K562 (cell line): Measurements from ENCODE around the gene HOXA9. TPM values are rescaled to one million over a fixed set of nuclear protein-coding genes. Genes with fewer than 3 reads are reported as not detected.

Experiments
- ATAC-seq: fragments of 200-7000 bp; cut with Tn5 transposase; 3 replicates; pipeline ENCODE4 v1.9.1; 2020; ENCODE audit warnings: moderate library complexity
- BruUV-seq: library from RNA; stranded (reverse); fragments of 400-500 nt; replicated peaks from 2 replicates; lab custom pipeline; 2021; lab: Mats Ljungman, UMichigan
- CTCF ChIA-PET: fragments of 300-600 bp; formaldehyde crosslinking; extraction: SDS; loops from one replicate; lab custom pipeline; 2021; ENCODE audit warnings: low intra/inter-chr PET ratio; lab: Yijun Ruan, JAX
- POLR2A ChIA-PET: fragments of 300-600, 350-650 bp; sonication (Branson Sonifier 250); formaldehyde crosslinking; extraction: SDS; loops from one replicate; lab custom pipeline; 2021; ENCODE audit warnings: antibody characterized with exemption, inconsistent platforms; lab: Yijun Ruan, JAX
- DNase-seq, 4 experiments: peaks; one replicate each; pipeline versions ENCODE4 v3.0.0 to v3.0.0-alpha.2; 2011 to 2018; ENCODE audit warnings: low spot score in 3 of 4, mixed read lengths in 3 of 4; ENCODE audit errors: extremely low read depth in 1 of 4
- FAIRE-seq: peaks from 2 replicates; lab custom pipeline; 2011; peaks lifted over from hg19 to GRCh38; lab: Jason Lieb, UNC
- H2AFZ ChIP-seq: 2 replicates; pipeline ENCODE4 v1.6.0; 2011; ENCODE audit warnings: low read depth, low read length, control low read depth, inconsistent platforms
- H3K27ac ChIP-seq: fragments of 200-600 bp; 3 replicates; pipeline ENCODE4 v1.8.0; 2011; ENCODE audit warnings: low read depth, mild to moderate bottlenecking, control low read depth, inconsistent platforms, low read length, moderate library complexity, mixed read lengths; ENCODE audit errors: extremely low read depth
- H3K27me3 ChIP-seq, 2 experiments: fragments of 300-600 bp in 1 of 2; 2 replicates in 1 of 2; 3 replicates in 1 of 2; pipeline versions ENCODE4 v1.6.0 to v1.8.0; 2011; ENCODE audit warnings: inconsistent platforms in 2 of 2, low read length in 2 of 2, mild to moderate bottlenecking in 1 of 2, mixed read lengths in 1 of 2, moderate library complexity in 1 of 2; ENCODE audit not compliant: control insufficient read depth in 2 of 2, insufficient read depth in 2 of 2
- H3K36me3 ChIP-seq: fragments of 300-600 bp; 3 replicates; pipeline ENCODE4 v1.8.0; 2011; ENCODE audit warnings: mild to moderate bottlenecking, low read length, inconsistent platforms; ENCODE audit not compliant: control insufficient read depth, insufficient read depth
- H3K4me1 ChIP-seq, 2 experiments: fragments of 200-600 bp in 1 of 2; replicated peaks in 1 of 2; 2 replicates in 1 of 2; 3 replicates in 1 of 2; pipeline versions ENCODE4 v1.5.1 to v1.8.0; 2011; ENCODE audit warnings: inconsistent platforms in 2 of 2, low read length in 2 of 2, mild to moderate bottlenecking in 1 of 2, mixed read lengths in 1 of 2, moderate library complexity in 1 of 2; ENCODE audit not compliant: control insufficient read depth in 2 of 2, insufficient read depth in 2 of 2
- H3K4me2 ChIP-seq: 2 replicates; pipeline ENCODE4 v1.6.1; 2011; ENCODE audit warnings: low read length, control low read depth, inconsistent platforms, mixed read lengths; ENCODE audit not compliant: insufficient read depth
- H3K4me3 ChIP-seq: fragments of 200-600 bp; sonication (generic), shearing (Covaris generic); 2 replicates; pipeline ENCODE4 v1.5.1; 2016; ENCODE audit warnings: control low read depth, inconsistent platforms
- H3K79me2 ChIP-seq: fragments of 200-600 bp; 3 replicates; pipeline ENCODE4 v1.8.0; 2011; ENCODE audit warnings: low read length, inconsistent platforms; ENCODE audit not compliant: control insufficient read depth, insufficient read depth
- H3K9ac ChIP-seq, 2 experiments: 2 replicates each; pipeline versions ENCODE4 v1.6.0 to v1.6.1; 2011; ENCODE audit warnings: low read depth in 2 of 2, low read length in 2 of 2, control low read depth in 1 of 2, inconsistent platforms in 1 of 2, mild to moderate bottlenecking in 1 of 2, mixed read lengths in 1 of 2; ENCODE audit not compliant: insufficient read depth in 1 of 2
- H3K9me1 ChIP-seq: one replicate; pipeline ENCODE4 v1.6.0; 2011; ENCODE audit warnings: inconsistent platforms, mild to moderate bottlenecking, low read length, moderate library complexity; ENCODE audit not compliant: control insufficient read depth, insufficient read depth
- H3K9me3 ChIP-seq: replicated peaks from 2 replicates; pipeline ENCODE4 v1.5.1; 2011; ENCODE audit warnings: low read depth, low read length, inconsistent platforms; ENCODE audit not compliant: control insufficient read depth, insufficient read depth
- H4K20me1 ChIP-seq: replicated peaks from 2 replicates; pipeline ENCODE4 v1.6.1; 2011; ENCODE audit warnings: low read length, inconsistent platforms, mixed read lengths; ENCODE audit not compliant: control insufficient read depth, insufficient read depth
- ARID4B ChIP-seq: sonication (generic); formaldehyde crosslinking; IDR thresholded peaks from 2 replicates; pipeline ENCODE4 v1.8.0; 2022; ENCODE audit warnings: mild to moderate bottlenecking, missing genetic modification reagents
- BRF1 ChIP-seq: IDR thresholded peaks from 3 replicates; pipeline ENCODE4 v1.6.1; 2011; ENCODE audit warnings: borderline replicate concordance, mild to moderate bottlenecking; ENCODE audit not compliant: insufficient read length; ENCODE audit errors: extremely low read depth
- FOXK1 ChIP-seq: sonication (generic); formaldehyde crosslinking; IDR thresholded peaks from 2 replicates; pipeline ENCODE4 v1.8.0; 2022; ENCODE audit warnings: missing genetic modification reagents, mild to moderate bottlenecking, borderline replicate concordance
- FUS ChIP-seq: fragments of 200-400 bp; formaldehyde crosslinking; optimal IDR thresholded peaks from 2 replicates; pipeline ENCODE3; 2017; ENCODE audit warnings: low read depth, low read length
- IFI16 ChIP-seq: fragments of 250-450 bp; sonication (Bioruptor Pico); IDR thresholded peaks from 2 replicates; pipeline ENCODE4 v2.1.2; 2022; ENCODE audit warnings: mild to moderate bottlenecking, inconsistent platforms
- KLF6 ChIP-seq: fragments of 250-450 bp; sonication (Bioruptor Pico); IDR thresholded peaks from 2 replicates; pipeline ENCODE4 v1.4.0; 2020; ENCODE audit warnings: mild to moderate bottlenecking, moderate library complexity, borderline replicate concordance
- RHOXF2B ChIP-seq: fragments of 250-450 bp; sonication (Bioruptor Pico); conservative IDR thresholded peaks from 2 replicates; pipeline ENCODE4 v1.5.1; 2021
- SPI1 ChIP-seq: IDR thresholded peaks from 2 replicates; pipeline ENCODE4 v1.6.1; 2011; ENCODE audit warnings: low read depth, low read length, control low read depth, borderline replicate concordance
- STAT5B ChIP-seq: fragments of 250-450 bp; sonication (Bioruptor Pico); IDR thresholded peaks from 2 replicates; pipeline ENCODE4 v1.8.0; 2021; ENCODE audit warnings: mild to moderate bottlenecking, inconsistent platforms
- TEAD4 ChIP-seq, 2 experiments: sonication (generic) in 1 of 2; formaldehyde crosslinking in 1 of 2; IDR thresholded peaks; 2 replicates each; pipeline versions ENCODE4 v1.6.1 to v1.8.0; 2012 to 2022; ENCODE audit warnings: borderline replicate concordance in 1 of 2, inconsistent platforms in 1 of 2, low read length in 1 of 2, mild to moderate bottlenecking in 1 of 2, missing genetic modification reagents in 1 of 2
- ZBTB2 ChIP-seq: fragments of 450-650 bp; IDR thresholded peaks from 2 replicates; pipeline ENCODE4 v1.6.1; 2016; ENCODE audit warnings: antibody characterized with exemption
- ZNF146 ChIP-seq: IDR thresholded peaks from one replicate; pipeline ENCODE4 v1.6.1; 2018; ENCODE audit warnings: missing compliant biosample characterization; ENCODE audit not compliant: unreplicated experiment
- ZNF778 ChIP-seq: fragments of 450-650 bp; formaldehyde crosslinking; IDR thresholded peaks from 2 replicates; pipeline ENCODE4 v1.4.0; 2020; ENCODE audit warnings: mild to moderate bottlenecking, moderate library complexity
- WGBS: fragments of 100-300 bp; shearing (Covaris generic); methylation state at CpG from one replicate; pipeline ENCODE4 v1.1.6; 2016; ENCODE audit warnings: low coverage, mixed read lengths; ENCODE audit not compliant: insufficient coverage; ENCODE audit errors: missing lambda C conversion rate; 5-methylcytosine and 5-hydroxymethylcytosine counted together
- in situ Hi-C: fragments of 300-500 bp; cut with MboI; formaldehyde crosslinking; loops from 4 replicates; pipeline ENCODE4 v1.15.0; 2018; ENCODE audit warnings: inconsistent platforms, mixed read lengths
- intact Hi-C: fragments of 100-400 bp; cut with micrococcal nuclease; formaldehyde crosslinking; loops from 2 replicates; pipeline ENCODE4 v1.14.2; 2022
- polyA plus RNA-seq, 8 experiments: library from polyadenylated mRNA; depleted of rRNA in 4 of 8; stranded (reverse) in 5 of 8; unstranded in 3 of 8; fragments of >200 nt; fragmentation: Nextera tagmentation in 2 of 8; fragmentation: Illumina TruSeq in 1 of 8; extraction: Ambion mirVana in 2 of 8; extraction: Trizol in 1 of 8; gene quantifications; 2 replicates each; pipeline versions ENCODE4 v1.2.1 to v1.2.3, GENCODE V29; 2011 to 2014; ENCODE audit warnings: inconsistent platforms in 1 of 8, missing spikeins in 1 of 8
- total RNA-seq, 7 experiments: library from RNA; depleted of rRNA in 6 of 7; stranded (reverse); fragments of >200 nt in 6 of 7; fragmentation: Illumina TruSeq in 2 of 7; extraction: Trizol in 2 of 7; gene quantifications; 2 replicates each; pipeline versions ENCODE4 v1.2.1 to v1.2.3, GENCODE V29; 2011 to 2021; ENCODE audit warnings: low replicate concordance in 1 of 7

The HOXA9 gene
- total and polyA plus RNA-seq, 9 of the 15 experiments (the other 6 are each of a cell fraction or from before 2014, with no cell fraction given): not detected

GRCh38 chr7:27143950-27144780 lies 21.2 kb downstream of the HOXA9 start:
- no peak for FAIRE-seq
- TF ChIP-seq STAT5B (CRISPR knock-in tag): no peak
- TF ChIP-seq FOXK1 (CRISPR knock-in tag): no peak
- TF ChIP-seq BRF1: no peak
- TF ChIP-seq ZBTB2: no peak
- no peak for TF ChIP-seq SPI1
- TF ChIP-seq IFI16 (CRISPR knock-in tag): no peak
- TF ChIP-seq ZNF778: no peak
- no peak for TF ChIP-seq KLF6
- no peak for TF ChIP-seq FUS
- no peak for TF ChIP-seq RHOXF2B
- no peak for TF ChIP-seq ZNF146
- no peak for TF ChIP-seq TEAD4 (IDR thresholded peaks at IDR 0.05; ENCODE audit: low read length)
- TF ChIP-seq TEAD4 (CRISPR knock-in tag; IDR thresholded peaks at IDR 0.05; ENCODE audit: borderline replicate concordance): no peak
- TF ChIP-seq ARID4B: no peak

More at GRCh38 chr7:27143950-27144780, 21.2 kb downstream of the HOXA9 start:
- no peak overlapping the region for H3K4me3 ChIP-seq
- H2AFZ ChIP-seq: no peak overlapping the region
- H3K36me3 ChIP-seq: no peaks in the 10 kb centered on the region
- in situ Hi-C loops (loop anchor here (10.0 kb wide), 1 partner anchor 289 kb away; no protein-coding TSS in a partner anchor), intact Hi-C loops (no loop called here)
- 35% methylated on average over 37 of the region's 40 CpGs for WGBS
- no peaks in the 10 kb centered on the region for H4K20me1 ChIP-seq
- CTCF ChIA-PET: no interaction called here
- H3K9me3 ChIP-seq: no peaks in the 10 kb centered on the region
- BruUV-seq: no TSS peak
- no peak overlapping the region for H3K27ac ChIP-seq
- no peaks in the 10 kb centered on the region for H3K79me2 ChIP-seq
- ATAC-seq (no peak), DNase-seq (no peak)
- H3K4me1 ChIP-seq: peaks cover 0 to 20% of the 10 kb centered on the region in 2 experiments; a peak in 2 of 5 replicates
- POLR2A ChIA-PET: interaction anchor here (0.6 to 0.7 kb wide), 3 partner anchors 18 to 468 kb away, joined by 3 to 4 read pairs (median 3); no protein-coding TSS in a partner anchor
- peaks cover 30 to 91% of the 10 kb centered on the region in 2 experiments for H3K27me3 ChIP-seq
- H3K4me2 ChIP-seq: no peak overlapping the region
- no peak overlapping the region for H3K9ac ChIP-seq
- no peaks in the 10 kb centered on the region for H3K9me1 ChIP-seq
